Measurements from ENCODE around the gene API5. TPM values are rescaled to one million over a fixed set of nuclear protein-coding genes. Genes with fewer than 3 reads are reported as not detected.
A peak's percentile ranks its signal among the peaks of the same experiment; 100 is the strongest.

The API5 gene
- total and polyA plus RNA-seq, 10 of the 15 experiments (the other 5 are each of a cell fraction or from before 2014, with no cell fraction given): 52.0 to 193 (median 106) TPM

- TF ChIP-seq ZNF592 (IDR thresholded peaks at IDR 0.05): no peak
- TF ChIP-seq CEBPZ (IDR thresholded peaks at IDR 0.05; ENCODE audit: low read depth, low read length): no peak
- peak; percentile 80; the same call in 1 of the 2 replicates for TF ChIP-seq PML (IDR thresholded peaks at IDR 0.05; ENCODE audit: low read length)
- TF ChIP-seq E2F4 (IDR thresholded peaks at IDR 0.05; ENCODE audit: low read depth, low read length): no peak
- TF ChIP-seq REST (IDR thresholded peaks at IDR 0.05; ENCODE audit: low read depth, low read length): no peak
- TF ChIP-seq HSF1 (IDR thresholded peaks at IDR 0.05; ENCODE audit: low read depth, low read length): no peak
- no peak for TF ChIP-seq RFX5 (IDR thresholded peaks at IDR 0.05; ENCODE audit: low read depth, low read length)
- TF ChIP-seq IKZF1 (conservative IDR thresholded peaks at IDR 0.05): peak; percentile 85
- TF ChIP-seq YY1 (IDR thresholded peaks at IDR 0.05; ENCODE audit: low read depth, low read length): peak; percentile 81; the same call in 1 of the 2 replicates
These were observed at the start of gene API5 (continued) for GRCh38 chr11:43311791-43312607.
